Mucosa of rectum (tissue), 2 donors: ENCODE results near the gene ICAM3.

Source experiments
- H3K27ac ChIP-seq, 2 donors: one replicate each; pipeline ENCODE4 v1.7.0; 2013; ENCODE audit warnings: inconsistent platforms in 2 of 2, low read depth in 2 of 2, low read length in 2 of 2
- H3K27me3 ChIP-seq, 2 donors: one replicate each; pipeline ENCODE4 v1.7.0; 2013; ENCODE audit warnings: low read length in 2 of 2; ENCODE audit not compliant: control insufficient read depth in 2 of 2, insufficient read depth in 2 of 2
- H3K36me3 ChIP-seq, 2 donors: one replicate each; pipeline ENCODE4 v1.7.0; 2013; ENCODE audit warnings: low read length in 2 of 2; ENCODE audit not compliant: control insufficient read depth in 2 of 2, insufficient read depth in 2 of 2
- H3K4me1 ChIP-seq, 2 donors: one replicate each; pipeline ENCODE4 v1.7.0; 2013; ENCODE audit warnings: low read length in 2 of 2, mild to moderate bottlenecking in 1 of 2; ENCODE audit not compliant: control insufficient read depth in 2 of 2, insufficient read depth in 2 of 2
- H3K4me3 ChIP-seq, 2 donors: one replicate each; pipeline ENCODE4 v1.7.0; 2013; ENCODE audit warnings: low read length in 2 of 2
- H3K9ac ChIP-seq, 2 donors: one replicate each; pipeline ENCODE4 v1.7.0; 2013; ENCODE audit warnings: low read length in 2 of 2, low read depth in 1 of 2, mild to moderate bottlenecking in 1 of 2
- H3K9me3 ChIP-seq, 2 donors: one replicate each; pipeline ENCODE4 v1.7.0; 2013; ENCODE audit warnings: low read length in 2 of 2; ENCODE audit not compliant: control insufficient read depth in 2 of 2
- donor health status: healthy.
- donor health status: Normal muscosa, but diverticular disease.

ICAM3 gene

DNA sequence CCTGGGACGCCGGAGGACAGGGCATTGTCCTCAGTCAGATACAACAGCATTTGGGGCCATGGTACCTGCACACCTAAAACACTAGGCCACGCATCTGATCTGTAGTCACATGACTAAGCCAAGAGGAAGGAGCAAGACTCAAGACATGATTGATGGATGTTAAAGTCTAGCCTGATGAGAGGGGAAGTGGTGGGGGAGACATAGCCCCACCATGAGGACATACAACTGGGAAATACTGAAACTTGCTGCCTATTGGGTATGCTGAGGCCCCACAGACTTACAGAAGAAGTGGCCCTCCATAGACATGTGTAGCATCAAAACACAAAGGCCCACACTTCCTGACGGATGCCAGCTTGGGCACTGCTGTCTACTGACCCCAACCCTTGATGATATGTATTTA lies 54.0 kb downstream of the ICAM3 start:
- Histone ChIP-seq H3K4me1 (peaks cover 23% of the 10 kb centered on the region in 2 donors), H3K4me3 (no peak overlapping the region), H3K27me3 (peaks cover 21 to 26% of the 10 kb centered on the region in 2 donors), H3K27ac (no peak overlapping the region), H3K36me3 (peaks cover 0 to 16% of the 10 kb centered on the region in 2 donors), H3K9me3 (no peaks in the 10 kb centered on the region), H3K9ac (no peak overlapping the region)

DNA sequence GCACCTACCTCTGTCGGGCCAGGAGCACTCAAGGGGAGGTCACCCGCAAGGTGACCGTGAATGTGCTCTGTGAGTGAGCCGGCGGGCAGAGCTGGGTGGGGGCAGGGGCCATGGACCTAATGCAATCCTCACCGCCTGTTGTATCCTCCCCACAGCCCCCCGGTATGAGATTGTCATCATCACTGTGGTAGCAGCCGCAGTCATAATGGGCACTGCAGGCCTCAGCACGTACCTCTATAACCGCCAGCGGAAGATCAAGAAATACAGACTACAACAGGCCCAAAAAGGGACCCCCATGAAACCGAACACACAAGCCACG lies 54.5 kb downstream of the ICAM3 start:
- H3K27me3 ChIP-seq = peaks cover 17 to 21% of the 10 kb centered on the region in 2 donors
- H3K36me3 ChIP-seq = peaks cover 0 to 16% of the 10 kb centered on the region in 2 donors
- no peak overlapping the region for H3K9ac ChIP-seq
- H3K4me1 ChIP-seq = peaks cover 18 to 21% of the 10 kb centered on the region in 2 donors
- no peak overlapping the region for H3K4me3 ChIP-seq
- H3K9me3 ChIP-seq = no peaks in the 10 kb centered on the region
- H3K27ac ChIP-seq = no peak overlapping the region

DNA sequence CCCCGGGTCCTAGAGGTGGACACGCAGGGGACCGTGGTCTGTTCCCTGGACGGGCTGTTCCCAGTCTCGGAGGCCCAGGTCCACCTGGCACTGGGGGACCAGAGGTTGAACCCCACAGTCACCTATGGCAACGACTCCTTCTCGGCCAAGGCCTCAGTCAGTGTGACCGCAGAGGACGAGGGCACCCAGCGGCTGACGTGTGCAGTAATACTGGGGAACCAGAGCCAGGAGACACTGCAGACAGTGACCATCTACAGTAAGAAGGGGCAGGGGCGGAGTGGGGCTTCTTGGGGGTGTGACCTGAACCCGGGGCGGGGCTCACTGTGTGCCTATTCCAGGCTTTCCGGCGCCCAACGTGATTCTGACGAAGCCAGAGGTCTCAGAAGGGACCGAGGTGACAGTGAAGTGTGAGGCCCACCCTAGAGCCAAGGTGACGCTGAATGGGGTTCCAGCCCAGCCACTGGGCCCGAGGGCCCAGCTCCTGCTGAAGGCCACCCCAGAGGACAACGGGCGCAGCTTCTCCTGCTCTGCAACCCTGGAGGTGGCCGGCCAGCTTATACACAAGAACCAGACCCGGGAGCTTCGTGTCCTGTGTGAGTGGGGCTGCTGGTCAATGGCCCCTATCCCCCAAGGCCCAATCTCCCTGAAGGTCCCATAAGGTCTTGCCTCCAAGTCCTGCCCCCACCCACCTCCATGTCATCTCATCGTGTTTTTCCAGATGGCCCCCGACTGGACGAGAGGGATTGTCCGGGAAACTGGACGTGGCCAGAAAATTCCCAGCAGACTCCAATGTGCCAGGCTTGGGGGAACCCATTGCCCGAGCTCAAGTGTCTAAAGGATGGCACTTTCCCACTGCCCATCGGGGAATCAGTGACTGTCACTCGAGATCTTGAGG lies 55.1 kb downstream of the ICAM3 start:
- Histone ChIP-seq H3K36me3 (peaks cover 0 to 16% of the 10 kb centered on the region in 2 donors), H3K4me1 (peaks cover 17 to 18% of the 10 kb centered on the region in 2 donors), H3K27ac (no peak overlapping the region), H3K27me3 (peaks cover 14 to 18% of the 10 kb centered on the region in 2 donors), H3K9me3 (no peaks in the 10 kb centered on the region), H3K4me3 (no peak overlapping the region), H3K9ac (no peak overlapping the region)
